Calu3 (cell line): ENCODE data around the gene PMM2. TPM values are rescaled to one million over a fixed set of nuclear protein-coding genes. Genes with fewer than 3 reads are reported as not detected.
A peak's percentile ranks its signal among the peaks of the same experiment; 100 is the strongest.

Experiments used
- BruUV-seq: library from RNA; stranded (reverse); fragments of 400-500 nt; replicated peaks from 2 replicates; lab custom pipeline; 2021; lab: Mats Ljungman, UMichigan
- CTCF ChIA-PET: fragments of 300-600 bp; sonication (Branson Sonifier 250); formaldehyde crosslinking; loops from one replicate; lab custom pipeline; 2022; ENCODE audit warnings: antibody characterized with exemption; lab: Charles Lee
- DNase-seq: peaks from one replicate; pipeline ENCODE4 v3.0.0; 2022
- H3K27ac Mint-ChIP-seq: one replicate; pipeline ENCODE4 v1.8.0; 2022; ENCODE audit warnings: mixed read lengths; ENCODE audit not compliant: unreplicated experiment
- H3K27me3 Mint-ChIP-seq: one replicate; pipeline ENCODE4 v1.8.0; 2022; ENCODE audit warnings: mixed read lengths; ENCODE audit not compliant: unreplicated experiment
- H3K36me3 Mint-ChIP-seq: one replicate; pipeline ENCODE4 v1.8.0; 2022; ENCODE audit warnings: mild to moderate bottlenecking, moderate library complexity, mixed read lengths; ENCODE audit not compliant: insufficient read depth, unreplicated experiment
- H3K4me1 Mint-ChIP-seq: one replicate; pipeline ENCODE4 v1.8.0; 2022; ENCODE audit warnings: mild to moderate bottlenecking, low read depth, mixed read lengths; ENCODE audit not compliant: unreplicated experiment
- H3K4me3 Mint-ChIP-seq: one replicate; pipeline ENCODE4 v1.8.0; 2022; ENCODE audit warnings: mild to moderate bottlenecking, low read depth, moderate library complexity, mixed read lengths; ENCODE audit not compliant: unreplicated experiment
- H3K9me3 Mint-ChIP-seq: one replicate; pipeline ENCODE4 v1.8.0; 2022; ENCODE audit warnings: low read depth, mixed read lengths; ENCODE audit not compliant: unreplicated experiment
- intact Hi-C: fragments of 100-400 bp; cut with micrococcal nuclease; formaldehyde crosslinking; loops from one replicate; pipeline ENCODE4 v1.10.0; 2022; ENCODE audit not compliant: unreplicated experiment
- total RNA-seq: library from RNA; stranded (reverse); gene quantifications from 2 replicates; pipeline ENCODE4 v1.2.3, GENCODE V29; 2022
- TF ChIP-seq, protein P1 (sequence below): fragments of 200-600 bp; IDR thresholded peaks from one replicate; pipeline ENCODE4 v1.8.0; 2022; ENCODE audit warnings: antibody characterized with exemption; ENCODE audit not compliant: unreplicated experiment

PMM2 gene
- total RNA-seq, 1 experiment from 2014 or later: 88.3 TPM

DNA sequence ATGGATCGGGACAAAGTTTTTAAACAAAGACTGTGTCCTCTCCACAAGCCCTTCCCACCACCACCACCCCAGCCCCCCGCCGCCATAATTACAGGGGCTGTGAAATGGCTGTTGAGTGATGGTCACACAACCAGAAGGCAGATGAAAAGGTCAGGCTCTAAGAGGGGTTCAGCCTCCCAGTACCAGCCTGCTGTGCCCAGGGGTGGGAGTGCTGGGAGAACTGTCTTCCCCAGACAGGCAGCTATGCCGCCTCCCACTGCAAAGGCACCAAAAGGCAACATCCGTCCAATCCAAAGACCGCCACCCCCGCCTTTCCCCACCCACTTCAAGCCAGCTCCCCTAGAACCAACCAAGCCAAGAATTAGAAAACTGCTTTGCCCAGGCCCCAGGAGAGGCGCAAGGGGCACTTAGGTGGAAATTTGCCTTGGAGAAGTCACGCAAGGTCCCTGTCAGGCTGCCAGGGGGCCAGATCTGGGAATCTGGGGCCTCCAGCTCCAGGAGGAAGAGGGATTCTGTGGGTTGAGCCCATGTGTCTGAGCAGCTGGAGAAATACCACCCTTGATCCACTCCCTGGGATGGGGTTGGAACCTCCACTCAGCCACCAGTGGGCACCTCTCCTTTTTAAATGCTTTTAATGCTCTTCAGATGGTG is 56.8 kb downstream of the PMM2 start:
- intact Hi-C loops: no loop called here

DNA sequence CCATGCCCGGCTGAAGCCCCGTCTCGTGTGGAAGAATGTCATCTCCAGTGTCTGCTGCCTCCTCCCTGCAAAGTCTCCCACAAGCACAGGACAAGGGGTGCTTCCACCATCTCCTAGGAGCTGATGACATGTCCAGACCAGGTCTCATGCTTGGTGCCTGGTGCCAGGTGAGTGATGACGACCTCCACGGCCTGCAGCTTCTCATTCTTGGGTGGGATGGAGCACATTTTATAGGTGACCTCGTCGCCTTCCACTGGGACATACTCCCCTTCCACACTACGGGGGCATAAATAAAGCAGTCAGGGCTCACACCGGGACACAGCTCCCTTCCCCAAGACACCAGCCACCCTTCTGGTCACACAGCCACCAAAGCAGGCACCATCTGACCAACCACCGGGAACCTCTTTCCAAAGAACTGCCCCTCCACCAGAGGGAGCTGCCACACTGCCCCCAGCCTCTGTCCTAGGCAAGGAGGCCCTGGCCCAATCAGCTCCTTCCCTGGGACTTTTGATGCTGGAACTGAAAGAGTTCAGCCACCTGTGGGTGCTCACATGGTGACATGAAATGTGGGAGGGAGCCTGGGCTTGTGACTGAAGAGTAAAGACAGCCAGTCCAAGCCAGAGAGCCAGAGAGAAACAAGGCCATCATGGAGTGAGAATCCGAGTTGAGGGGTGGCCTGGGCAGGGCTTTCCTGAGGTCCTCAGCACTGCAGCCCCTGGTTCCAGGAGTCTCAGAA is 57.6 kb downstream of the PMM2 start:
- H3K27me3 Mint-ChIP-seq: no peaks in the 10 kb centered on the region
- CTCF ChIA-PET: interaction anchor here (1.4 to 1.9 kb wide), 2 partner anchors 13 to 25 kb away, joined by 6 to 8 read pairs; partner anchors contain the start of gene CARHSP1
- peak overlapping the region; percentile 29 for H3K27ac Mint-ChIP-seq
- intact Hi-C loops: no loop called here
- DNase-seq: peak; percentile 43
- TF ChIP-seq, protein P1, sequence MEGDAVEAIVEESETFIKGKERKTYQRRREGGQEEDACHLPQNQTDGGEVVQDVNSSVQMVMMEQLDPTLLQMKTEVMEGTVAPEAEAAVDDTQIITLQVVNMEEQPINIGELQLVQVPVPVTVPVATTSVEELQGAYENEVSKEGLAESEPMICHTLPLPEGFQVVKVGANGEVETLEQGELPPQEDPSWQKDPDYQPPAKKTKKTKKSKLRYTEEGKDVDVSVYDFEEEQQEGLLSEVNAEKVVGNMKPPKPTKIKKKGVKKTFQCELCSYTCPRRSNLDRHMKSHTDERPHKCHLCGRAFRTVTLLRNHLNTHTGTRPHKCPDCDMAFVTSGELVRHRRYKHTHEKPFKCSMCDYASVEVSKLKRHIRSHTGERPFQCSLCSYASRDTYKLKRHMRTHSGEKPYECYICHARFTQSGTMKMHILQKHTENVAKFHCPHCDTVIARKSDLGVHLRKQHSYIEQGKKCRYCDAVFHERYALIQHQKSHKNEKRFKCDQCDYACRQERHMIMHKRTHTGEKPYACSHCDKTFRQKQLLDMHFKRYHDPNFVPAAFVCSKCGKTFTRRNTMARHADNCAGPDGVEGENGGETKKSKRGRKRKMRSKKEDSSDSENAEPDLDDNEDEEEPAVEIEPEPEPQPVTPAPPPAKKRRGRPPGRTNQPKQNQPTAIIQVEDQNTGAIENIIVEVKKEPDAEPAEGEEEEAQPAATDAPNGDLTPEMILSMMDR: peak; percentile 52
- H3K9me3 Mint-ChIP-seq: no peaks in the 10 kb centered on the region
- peaks cover 18% of the 10 kb centered on the region for H3K4me1 Mint-ChIP-seq
- BruUV-seq: no TSS peak
- peaks cover 94% of the 10 kb centered on the region for H3K36me3 Mint-ChIP-seq
- H3K4me3 Mint-ChIP-seq: no peak overlapping the region

More for the DNA sequence above, 56.8 kb downstream of the PMM2 start:
- Mint-ChIP-seq H3K4me1 (peaks cover 10% of the 10 kb centered on the region), H3K36me3 (peaks cover 90% of the 10 kb centered on the region), H3K27ac (no peak overlapping the region), H3K4me3 (no peak overlapping the region), H3K27me3 (no peaks in the 10 kb centered on the region), H3K9me3 (no peaks in the 10 kb centered on the region)
- BruUV-seq: no TSS peak
- DNase-seq: no peak
- TF ChIP-seq, protein P1: no peak
- CTCF ChIA-PET: interaction anchor here (1.9 kb wide), 1 partner anchor 26 kb away, joined by 8 read pairs; no protein-coding TSS in a partner anchor

DNA sequence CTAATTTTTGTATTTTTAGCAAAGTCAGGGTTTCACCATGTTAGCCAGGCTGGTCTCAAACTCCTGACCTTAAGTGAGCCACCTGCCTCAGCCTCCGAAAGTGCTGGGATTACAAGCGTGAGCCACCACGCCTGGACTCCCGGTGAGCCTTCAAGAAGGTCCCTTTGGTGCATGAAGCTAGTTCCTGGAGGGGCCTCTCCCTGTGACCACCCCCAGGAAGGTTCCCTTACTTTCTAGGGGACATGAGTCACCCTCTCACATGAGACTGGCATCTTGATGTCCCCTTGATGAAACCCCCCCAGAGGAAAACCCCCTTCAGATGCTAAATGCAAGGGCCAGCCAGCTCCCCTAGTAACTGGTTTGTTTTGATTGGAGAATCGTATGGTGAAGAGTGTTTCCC is 58.3 kb downstream of the PMM2 start:
- intact Hi-C loops: no loop called here

More for the DNA sequence above, 58.3 kb downstream of the PMM2 start:
- no peak overlapping the region for H3K27ac Mint-ChIP-seq
- CTCF ChIA-PET: interaction anchor here (1.4 to 1.9 kb wide), 2 partner anchors 13 to 25 kb away, joined by 6 to 8 read pairs; partner anchors contain the start of gene CARHSP1
- TF ChIP-seq, protein P1: no peak
- BruUV-seq: no TSS peak
- H3K9me3 Mint-ChIP-seq: no peaks in the 10 kb centered on the region
- H3K27me3 Mint-ChIP-seq: no peaks in the 10 kb centered on the region
- H3K4me1 Mint-ChIP-seq: peaks cover 15% of the 10 kb centered on the region
- no peak overlapping the region for H3K4me3 Mint-ChIP-seq
- H3K36me3 Mint-ChIP-seq: peaks cover 94% of the 10 kb centered on the region
- no peak for DNase-seq
